VCaP (cell line): ENCODE data around the gene MTF1.
A peak's percentile ranks its signal among the peaks of the same experiment; 100 is the strongest.

Source experiments
- H3K27ac ChIP-seq: fragments of 450-650 bp; 2 replicates; pipeline ENCODE4 v1.5.1; 2017
- CTCF ChIP-seq: fragments of 450-650 bp; conservative IDR thresholded peaks from 2 replicates; pipeline ENCODE4 v1.5.1; 2017; ENCODE audit warnings: mild to moderate bottlenecking, moderate library complexity

Gene MTF1

DNA sequence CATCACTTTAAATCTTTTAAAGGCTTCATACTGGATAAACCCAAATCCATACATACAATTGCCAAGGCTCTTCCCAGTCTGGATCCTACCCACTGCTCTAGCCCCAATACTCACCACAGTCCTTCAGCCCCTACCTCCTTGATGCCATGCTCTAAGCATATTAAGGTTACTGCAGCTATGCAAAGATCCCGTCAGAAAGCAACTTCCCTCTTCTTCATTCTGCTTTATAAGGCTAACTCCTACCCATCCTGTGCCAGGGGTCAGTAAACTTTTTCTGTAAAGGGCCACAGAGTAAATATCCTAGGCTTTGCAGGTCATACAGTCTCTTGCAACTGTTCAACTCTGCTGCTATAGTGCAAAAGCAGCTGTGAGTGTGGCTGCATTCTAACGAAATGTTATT lies 34.3 kb upstream of the MTF1 start:
- no peak overlapping the region for H3K27ac ChIP-seq
- TF ChIP-seq CTCF, result no peak

GRCh38 chr1:37892151-37893047 lies 33.0 kb upstream of the MTF1 start:
- no peak for TF ChIP-seq CTCF
- no peak overlapping the region for H3K27ac ChIP-seq

DNA sequence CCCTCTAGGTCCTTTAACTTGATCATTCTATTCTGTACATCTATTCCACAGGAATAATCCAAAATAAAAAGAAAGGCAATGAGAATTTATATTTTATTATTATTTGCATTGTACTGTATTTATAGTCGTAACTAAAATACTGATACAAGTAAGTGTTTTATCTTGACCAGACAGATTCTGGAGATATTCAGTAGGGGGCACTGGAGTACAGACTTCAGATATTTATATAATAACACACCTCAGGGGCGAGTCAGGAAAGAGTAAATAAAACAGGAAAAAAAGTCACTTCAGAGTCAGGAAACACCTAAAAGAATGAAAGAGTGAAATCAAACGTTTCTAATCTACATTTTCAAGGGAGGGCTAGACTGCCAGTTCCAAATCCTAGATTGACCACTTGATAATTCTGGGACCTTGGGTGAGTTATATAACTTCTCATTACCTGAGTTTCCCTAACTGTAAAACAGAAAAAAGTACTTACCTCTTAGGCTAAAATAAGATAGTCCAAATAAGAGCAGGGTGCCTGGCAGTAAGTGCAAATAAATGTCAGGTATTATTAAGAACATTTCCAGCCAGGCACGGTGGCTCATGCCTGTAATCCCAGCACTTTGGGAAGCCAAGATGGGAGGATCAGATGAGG lies 31.1 kb upstream of the MTF1 start:
- H3K27ac ChIP-seq, result no peak overlapping the region
- peak; percentile 75 for TF ChIP-seq CTCF

- no peak overlapping the region for H3K27ac ChIP-seq
- TF ChIP-seq CTCF, result no peak
Observed at GRCh38 chr1:37888022-37888700, 28.8 kb upstream of the MTF1 start.

- TF ChIP-seq CTCF, result no peak
- H3K27ac ChIP-seq, result peak overlapping the region; percentile 50
Observed at GRCh38 chr1:37884145-37884544, 24.8 kb upstream of the MTF1 start.

DNA sequence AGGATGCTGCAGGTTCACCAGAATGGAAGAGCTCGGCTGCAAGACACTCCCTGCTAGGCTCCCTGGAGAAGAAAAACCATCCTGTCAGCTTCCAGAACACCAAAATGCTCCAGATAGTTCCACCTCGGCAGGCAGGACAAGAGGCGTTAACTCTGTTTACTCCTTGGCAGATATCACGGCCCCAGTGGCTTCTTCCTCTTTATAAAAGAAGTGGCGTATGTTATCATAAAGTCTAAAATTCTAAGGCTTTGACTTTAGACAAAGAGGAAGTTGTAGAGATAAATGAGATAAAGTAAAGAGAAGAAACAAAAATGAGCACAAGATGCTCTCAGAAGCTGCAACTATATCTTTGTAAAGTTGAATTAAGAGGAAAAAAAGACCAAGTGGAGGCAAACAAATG lies 24.3 kb upstream of the MTF1 start:
- H3K27ac ChIP-seq, result peak overlapping the region; percentile 50
- TF ChIP-seq CTCF, result no peak

DNA sequence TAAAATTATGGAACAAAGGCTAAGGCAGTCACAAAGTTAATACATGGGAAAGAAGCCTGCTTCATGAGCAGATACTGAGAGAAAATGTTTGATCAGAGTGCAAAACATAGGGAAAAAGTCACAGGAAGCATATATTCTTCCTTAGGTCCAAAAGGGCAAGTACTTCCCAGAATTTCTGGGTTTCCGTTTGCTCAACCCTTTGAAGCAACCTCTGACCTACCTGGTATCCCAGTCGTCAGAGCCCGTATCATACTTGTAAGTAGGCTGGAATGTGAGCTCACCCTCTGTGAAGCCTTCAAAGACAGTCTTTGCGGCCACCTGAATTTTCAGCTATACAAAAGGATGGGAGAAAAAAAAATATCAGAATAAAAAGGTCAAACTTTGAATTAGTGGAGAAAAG lies 20.5 kb upstream of the MTF1 start:
- no peak for TF ChIP-seq CTCF

More for the DNA sequence above, 20.5 kb upstream of the MTF1 start:
- no peak overlapping the region for H3K27ac ChIP-seq
